Transverse colon (tissue), 4 donors: Measurements from ENCODE around the gene OR10G3. TPM values are rescaled to one million over a fixed set of nuclear protein-coding genes. Genes with fewer than 3 reads are reported as not detected.

Experiments
- DNase-seq: peaks from one replicate; pipeline ENCODE4 v3.0.0-alpha.2; 2019
- H3K27ac ChIP-seq, 4 donors: fragments of 200-600 bp; sonication (generic); 2 replicates each; pipeline ENCODE4 v1.5.1; 2016 to 2018; ENCODE audit warnings: inconsistent platforms in 4 of 4
- H3K27me3 ChIP-seq: fragments of 200-600 bp; sonication (generic); 2 replicates; pipeline ENCODE4 v1.5.1; 2017; ENCODE audit warnings: inconsistent platforms
- H3K36me3 ChIP-seq, 4 donors: fragments of 200-600 bp; sonication (generic); 2 replicates each; pipeline ENCODE4 v1.5.1; 2017 to 2019; ENCODE audit warnings: inconsistent platforms in 4 of 4
- H3K4me1 ChIP-seq, 4 donors: fragments of 200-600 bp; sonication (generic); 2 replicates each; pipeline ENCODE4 v1.5.1; 2017 to 2020; ENCODE audit warnings: inconsistent platforms in 4 of 4
- H3K4me3 ChIP-seq, 4 donors: fragments of 200-600 bp; sonication (generic); 1 replicate in 1 of 4; 2 replicates in 3 of 4; pipeline versions ENCODE4 v1.5.1 to v1.6.1; 2017 to 2019; ENCODE audit warnings: inconsistent platforms in 4 of 4
- H3K9me3 ChIP-seq, 2 donors: fragments of 200-600 bp; sonication (generic); 2 replicates each; pipeline ENCODE4 v1.5.1; 2017 to 2019; ENCODE audit warnings: inconsistent platforms in 2 of 2
- EP300 ChIP-seq: sonication (generic); formaldehyde crosslinking; IDR thresholded peaks from one replicate; pipeline ENCODE4 v1.6.1; 2017; ENCODE audit warnings: antibody characterized with exemption, low read depth
- POLR2A ChIP-seq: fragments of 450-650 bp; IDR thresholded peaks from one replicate; pipeline ENCODE4 v1.6.1; 2016; ENCODE audit warnings: antibody characterized with exemption, mild to moderate bottlenecking, moderate library complexity
- POLR2AphosphoS5 ChIP-seq, 3 donors: sonication (generic); formaldehyde crosslinking; IDR thresholded peaks; one replicate each; pipeline ENCODE4 v1.6.1; 2016; ENCODE audit warnings: antibody characterized with exemption in 3 of 3
- WGBS, 2 donors: methylation state at CpG; one replicate each; pipeline ENCODE4 v1.1.5; 2018; ENCODE audit warnings: low coverage in 1 of 2; 5-methylcytosine and 5-hydroxymethylcytosine counted together
- in situ Hi-C, 4 donors: fragments of 200-750 bp; cut with MboI; loops; one replicate each; pipeline versions ENCODE4 v1.15.0 to v1.15.1; 2017; ENCODE audit warnings: low sequenced_read_pairs in 3 of 4, low pct_ligation_motif_present in 1 of 4, low pct_unique_long_range_greater_than_20kb in 1 of 4
- intact Hi-C: fragments of 100-400 bp; cut with DNase I; formaldehyde crosslinking; loops from one replicate; pipeline ENCODE4 v1.15.1; 2023; ENCODE audit warnings: low total_unique reads
- total RNA-seq, 4 donors: library from RNA; depleted of rRNA; stranded (reverse); fragments of >200 nt; gene quantifications; one replicate each; pipeline ENCODE4 v1.1.0, GENCODE V29; 2016
- TF ChIP-seq, protein P1 (sequence below), 5 experiments: fragments of 200-600 bp in 3 of 5; fragments of 450-650 bp in 2 of 5; sonication (generic) in 3 of 5; IDR thresholded peaks; 1 replicate in 2 of 5; 2 replicates in 3 of 5; pipeline ENCODE4 v1.5.1; 2016 to 2017; ENCODE audit warnings: antibody characterized with exemption in 5 of 5, inconsistent platforms in 3 of 5, mild to moderate bottlenecking in 2 of 5, moderate library complexity in 1 of 5

Gene OR10G3
- total RNA-seq: not detected

GRCh38 chr14:21579976-21580375 is at the start of gene OR10G3:
OR10G3 (minus strand) TSS chr14:21580076; CDS start chr14:21570744, 9,332 bp downstream.
- DNase-seq: no peak
- H3K4me1 ChIP-seq: no peaks in the 10 kb centered on the region
- peaks cover 8% of the 10 kb centered on the region for H3K27me3 ChIP-seq
- no peak within 1 kb of the TSS for H3K27ac ChIP-seq
- H3K9me3 ChIP-seq: no peaks in the 10 kb centered on the region
- 85 to 91% methylated on average over 2 of the region's 2 CpGs for WGBS, 2 donors
- intact Hi-C loops: no loop called here
- in situ Hi-C loops: no loop called here
- no peak within 1 kb of the TSS for H3K4me3 ChIP-seq
- no peaks in the 10 kb centered on the region for H3K36me3 ChIP-seq
- no peak for TF ChIP-seq POLR2AphosphoS5 (IDR thresholded peaks at IDR 0.05)
- TF ChIP-seq, protein P1, sequence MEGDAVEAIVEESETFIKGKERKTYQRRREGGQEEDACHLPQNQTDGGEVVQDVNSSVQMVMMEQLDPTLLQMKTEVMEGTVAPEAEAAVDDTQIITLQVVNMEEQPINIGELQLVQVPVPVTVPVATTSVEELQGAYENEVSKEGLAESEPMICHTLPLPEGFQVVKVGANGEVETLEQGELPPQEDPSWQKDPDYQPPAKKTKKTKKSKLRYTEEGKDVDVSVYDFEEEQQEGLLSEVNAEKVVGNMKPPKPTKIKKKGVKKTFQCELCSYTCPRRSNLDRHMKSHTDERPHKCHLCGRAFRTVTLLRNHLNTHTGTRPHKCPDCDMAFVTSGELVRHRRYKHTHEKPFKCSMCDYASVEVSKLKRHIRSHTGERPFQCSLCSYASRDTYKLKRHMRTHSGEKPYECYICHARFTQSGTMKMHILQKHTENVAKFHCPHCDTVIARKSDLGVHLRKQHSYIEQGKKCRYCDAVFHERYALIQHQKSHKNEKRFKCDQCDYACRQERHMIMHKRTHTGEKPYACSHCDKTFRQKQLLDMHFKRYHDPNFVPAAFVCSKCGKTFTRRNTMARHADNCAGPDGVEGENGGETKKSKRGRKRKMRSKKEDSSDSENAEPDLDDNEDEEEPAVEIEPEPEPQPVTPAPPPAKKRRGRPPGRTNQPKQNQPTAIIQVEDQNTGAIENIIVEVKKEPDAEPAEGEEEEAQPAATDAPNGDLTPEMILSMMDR (IDR thresholded peaks at IDR 0.05): no peak
- TF ChIP-seq EP300: no peak
- TF ChIP-seq POLR2A: no peak

DNA sequence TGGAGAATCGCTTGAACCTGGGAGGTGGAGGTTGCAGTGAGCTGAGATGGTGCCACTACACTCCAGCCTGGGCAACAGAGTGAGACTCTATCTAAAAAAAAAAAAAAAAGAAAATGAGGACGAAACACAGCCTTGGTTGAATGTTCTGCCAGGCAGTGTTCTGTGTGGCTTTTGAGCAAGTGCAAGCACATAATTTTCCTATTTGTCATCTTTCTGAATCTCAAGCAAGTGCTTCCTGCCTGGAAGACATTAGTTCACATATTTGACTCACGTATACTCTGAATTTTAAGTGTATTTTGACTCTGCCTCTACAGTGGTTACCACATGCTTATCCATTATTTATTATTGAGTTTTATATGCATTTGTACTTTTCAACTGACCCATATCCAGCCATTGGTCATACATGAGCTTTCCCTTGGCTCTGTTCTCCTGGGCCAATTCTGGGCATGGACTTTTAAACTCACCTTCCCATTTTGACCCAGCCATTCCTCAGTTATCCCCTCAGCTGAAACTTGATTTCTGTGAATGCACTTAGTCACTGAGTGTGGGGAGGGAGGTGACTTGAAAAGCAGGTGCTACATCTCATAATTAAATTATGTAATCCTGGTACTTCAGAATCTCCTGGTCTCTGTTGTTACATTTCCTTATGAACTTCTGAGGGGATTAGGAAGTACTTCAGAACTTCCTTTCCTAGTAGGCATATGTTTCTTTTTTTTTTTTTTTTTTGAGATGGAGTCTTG is 46.8 kb upstream of the OR10G3 start:
- no peaks in the 10 kb centered on the region for H3K4me1 ChIP-seq
- H3K4me3 ChIP-seq: no peak overlapping the region
- DNase-seq: no peak
- TF ChIP-seq POLR2A (no peak), POLR2AphosphoS5 (IDR thresholded peaks at IDR 0.05) (no peak), EP300 (no peak)
- TF ChIP-seq, protein P1 (IDR thresholded peaks at IDR 0.05): no peak
- H3K27ac ChIP-seq: no peak overlapping the region
- no peaks in the 10 kb centered on the region for H3K27me3 ChIP-seq
- intact Hi-C loops (no loop called here), in situ Hi-C loops (no loop called here)
- no peaks in the 10 kb centered on the region for H3K9me3 ChIP-seq
- 62 to 66% methylated on average over 3 of the region's 3 CpGs for WGBS, 2 donors
- H3K36me3 ChIP-seq: no peaks in the 10 kb centered on the region

DNA sequence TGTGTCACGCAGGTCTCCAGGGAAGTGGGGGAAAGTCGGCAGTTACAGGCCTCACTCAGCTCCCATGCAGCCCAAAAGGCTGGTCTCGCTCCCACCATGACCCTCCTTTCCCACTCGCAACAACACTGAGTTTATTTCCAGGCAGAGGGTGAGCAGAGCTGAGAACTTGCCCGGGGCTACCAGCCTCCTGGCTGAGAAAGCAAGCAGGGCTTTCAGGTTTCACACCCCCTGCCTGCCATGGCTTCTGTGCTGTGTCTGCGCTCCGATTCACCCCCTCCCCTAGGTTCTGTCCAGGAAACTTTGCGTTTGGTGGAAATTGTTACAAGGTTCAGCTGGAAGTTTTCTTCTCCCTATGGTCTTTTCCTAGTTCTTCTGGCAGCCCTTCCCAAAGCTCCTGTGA is 37.7 kb upstream of the OR10G3 start:
- WGBS, 2 donors: 80% methylated on average over 8 of the region's 8 CpGs; no CpG with 5 or more reads in 1 of the 2 donors
- in situ Hi-C loops: no loop called here

DNA sequence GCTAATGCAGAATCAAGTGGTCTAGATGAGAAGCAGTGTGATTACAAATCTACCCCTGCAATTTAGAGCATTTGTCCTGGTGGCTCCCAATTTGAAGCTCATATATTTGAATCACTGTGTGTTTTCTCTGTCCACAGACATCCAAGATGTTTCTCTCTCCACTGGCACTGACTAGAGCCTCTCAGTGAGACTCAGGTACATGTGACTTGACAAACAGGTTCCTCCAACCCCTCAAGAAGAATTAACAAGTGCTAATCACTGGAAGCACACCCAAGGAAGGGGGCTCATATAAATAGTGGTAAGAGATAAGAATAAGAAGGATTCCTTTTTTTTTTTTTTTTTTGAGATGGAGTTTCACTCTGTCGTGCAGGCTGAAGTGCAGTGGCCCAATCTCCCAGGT is 34.4 kb upstream of the OR10G3 start:
- Histone ChIP-seq H3K36me3 (no peaks in the 10 kb centered on the region), H3K4me3 (no peak overlapping the region), H3K27me3 (peaks cover 4% of the 10 kb centered on the region), H3K9me3 (no peaks in the 10 kb centered on the region), H3K27ac (no peak overlapping the region), H3K4me1 (no peaks in the 10 kb centered on the region)
- in situ Hi-C loops (no loop called here), intact Hi-C loops (no loop called here)
- no peak for DNase-seq
- no peak for TF ChIP-seq EP300
- no peak for TF ChIP-seq POLR2AphosphoS5 (IDR thresholded peaks at IDR 0.05)
- TF ChIP-seq POLR2A: no peak
- TF ChIP-seq, protein P1 (IDR thresholded peaks at IDR 0.05): no peak
- 48 to 57% methylated on average over 1 of the region's 1 CpG for WGBS, 2 donors

More for the DNA sequence above, 37.7 kb upstream of the OR10G3 start:
- Histone ChIP-seq H3K9me3 (no peaks in the 10 kb centered on the region), H3K27ac (no peak overlapping the region), H3K4me3 (no peak overlapping the region), H3K27me3 (peaks cover 6% of the 10 kb centered on the region), H3K4me1 (no peaks in the 10 kb centered on the region), H3K36me3 (no peaks in the 10 kb centered on the region)
- TF ChIP-seq, protein P1 (IDR thresholded peaks at IDR 0.05): no peak
- TF ChIP-seq POLR2A: no peak
- no peak for TF ChIP-seq EP300
- TF ChIP-seq POLR2AphosphoS5 (IDR thresholded peaks at IDR 0.05): no peak
- no peak for DNase-seq
- intact Hi-C loops: no loop called here
